ENCODE data around the gene ZGLP1. TPM values are rescaled to one million over a fixed set of nuclear protein-coding genes. Genes with fewer than 3 reads are reported as not detected.

The ZGLP1 gene
- polyA plus RNA-seq, 1 donor (not counting 4 experiments of a cell fraction or from before 2014, with no cell fraction given) = 0.43 TPM

DNA sequence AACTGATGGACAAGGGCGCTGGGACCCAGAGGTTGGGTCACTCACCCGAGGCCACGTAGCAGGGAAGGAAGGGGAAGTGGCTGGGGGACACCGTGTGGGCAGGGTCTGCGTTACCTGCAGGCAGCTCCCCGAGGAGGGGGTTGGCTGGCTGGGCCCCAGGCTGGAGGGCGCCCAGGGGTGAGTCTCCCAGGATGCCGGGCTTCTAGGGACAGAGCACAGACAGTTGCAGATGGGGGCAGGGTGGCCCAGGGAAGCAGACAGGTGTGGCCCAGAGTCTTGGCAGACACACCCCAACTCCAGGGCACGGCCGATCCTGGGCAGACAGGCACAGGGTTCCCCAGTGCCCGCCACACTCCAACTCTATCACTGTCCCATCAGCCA is 11.8 kb upstream of the ZGLP1 start:
- Histone ChIP-seq H4K20me1 (ENCODE audit: control insufficient read depth, extremely low read depth, insufficient read depth, low read length) (no peaks in the 10 kb centered on the region), H3K36me3 (ENCODE audit: control insufficient read depth in 2 of 2, extremely low read depth in 1 of 2, insufficient read depth in 2 of 2, low read length in 2 of 2) (peaks cover 22 to 30% of the 10 kb centered on the region in 2 experiments), H3K27ac (ENCODE audit: control insufficient read depth, insufficient read depth, low read length) (no peak overlapping the region), H3K4me3 (ENCODE audit: control insufficient read depth in 2 of 3, extremely low read depth in 1 of 3, insufficient read depth in 2 of 3, low read depth in 1 of 3, low read length in 3 of 3) (no peak overlapping the region), H2AFZ (ENCODE audit: control insufficient read depth, low read length) (no peak overlapping the region), H3K79me2 (ENCODE audit: control insufficient read depth, insufficient read depth, low read length) (no peaks in the 10 kb centered on the region), H3K9me1 (ENCODE audit: control insufficient read depth, extremely low read depth, insufficient read depth, low read length) (no peaks in the 10 kb centered on the region), H3K9me3 (ENCODE audit: control insufficient read depth, low read depth, low read length) (no peaks in the 10 kb centered on the region), H3K4me1 (ENCODE audit: control insufficient read depth, extremely low read depth, insufficient read depth, low read length) (no peaks in the 10 kb centered on the region), H3K4me2 (ENCODE audit: control insufficient read depth, extremely low read depth, insufficient read depth, low read depth, low read length) (no peak overlapping the region), H3K9ac (ENCODE audit: control insufficient read depth, extremely low read depth, insufficient read depth, low read length) (no peak overlapping the region), H3K27me3 (ENCODE audit: control insufficient read depth, extremely low read depth, insufficient read depth, low read length) (no peaks in the 10 kb centered on the region)
- TF ChIP-seq, protein P1, sequence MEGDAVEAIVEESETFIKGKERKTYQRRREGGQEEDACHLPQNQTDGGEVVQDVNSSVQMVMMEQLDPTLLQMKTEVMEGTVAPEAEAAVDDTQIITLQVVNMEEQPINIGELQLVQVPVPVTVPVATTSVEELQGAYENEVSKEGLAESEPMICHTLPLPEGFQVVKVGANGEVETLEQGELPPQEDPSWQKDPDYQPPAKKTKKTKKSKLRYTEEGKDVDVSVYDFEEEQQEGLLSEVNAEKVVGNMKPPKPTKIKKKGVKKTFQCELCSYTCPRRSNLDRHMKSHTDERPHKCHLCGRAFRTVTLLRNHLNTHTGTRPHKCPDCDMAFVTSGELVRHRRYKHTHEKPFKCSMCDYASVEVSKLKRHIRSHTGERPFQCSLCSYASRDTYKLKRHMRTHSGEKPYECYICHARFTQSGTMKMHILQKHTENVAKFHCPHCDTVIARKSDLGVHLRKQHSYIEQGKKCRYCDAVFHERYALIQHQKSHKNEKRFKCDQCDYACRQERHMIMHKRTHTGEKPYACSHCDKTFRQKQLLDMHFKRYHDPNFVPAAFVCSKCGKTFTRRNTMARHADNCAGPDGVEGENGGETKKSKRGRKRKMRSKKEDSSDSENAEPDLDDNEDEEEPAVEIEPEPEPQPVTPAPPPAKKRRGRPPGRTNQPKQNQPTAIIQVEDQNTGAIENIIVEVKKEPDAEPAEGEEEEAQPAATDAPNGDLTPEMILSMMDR (optimal IDR thresholded peaks at IDR 0.05 in 1 of 3, IDR thresholded peaks at IDR 0.05 in 1 of 3, conservative IDR thresholded peaks at IDR 0.05 in 1 of 3; ENCODE audit: extremely low read depth in 1 of 3, insufficient read depth in 2 of 3, low read length in 3 of 3) = no peak
- no peak for TF ChIP-seq EZH2 (IDR thresholded peaks at IDR 0.05; ENCODE audit: low read length)
- dilution Hi-C loops (cut with MboI; ENCODE audit: extremely low pct_ligation_motif_present, low sequenced_read_pairs) = no loop called here
- no peak for FAIRE-seq
- DNase-seq (ENCODE audit: low read depth, low spot score) = no peak

DNA sequence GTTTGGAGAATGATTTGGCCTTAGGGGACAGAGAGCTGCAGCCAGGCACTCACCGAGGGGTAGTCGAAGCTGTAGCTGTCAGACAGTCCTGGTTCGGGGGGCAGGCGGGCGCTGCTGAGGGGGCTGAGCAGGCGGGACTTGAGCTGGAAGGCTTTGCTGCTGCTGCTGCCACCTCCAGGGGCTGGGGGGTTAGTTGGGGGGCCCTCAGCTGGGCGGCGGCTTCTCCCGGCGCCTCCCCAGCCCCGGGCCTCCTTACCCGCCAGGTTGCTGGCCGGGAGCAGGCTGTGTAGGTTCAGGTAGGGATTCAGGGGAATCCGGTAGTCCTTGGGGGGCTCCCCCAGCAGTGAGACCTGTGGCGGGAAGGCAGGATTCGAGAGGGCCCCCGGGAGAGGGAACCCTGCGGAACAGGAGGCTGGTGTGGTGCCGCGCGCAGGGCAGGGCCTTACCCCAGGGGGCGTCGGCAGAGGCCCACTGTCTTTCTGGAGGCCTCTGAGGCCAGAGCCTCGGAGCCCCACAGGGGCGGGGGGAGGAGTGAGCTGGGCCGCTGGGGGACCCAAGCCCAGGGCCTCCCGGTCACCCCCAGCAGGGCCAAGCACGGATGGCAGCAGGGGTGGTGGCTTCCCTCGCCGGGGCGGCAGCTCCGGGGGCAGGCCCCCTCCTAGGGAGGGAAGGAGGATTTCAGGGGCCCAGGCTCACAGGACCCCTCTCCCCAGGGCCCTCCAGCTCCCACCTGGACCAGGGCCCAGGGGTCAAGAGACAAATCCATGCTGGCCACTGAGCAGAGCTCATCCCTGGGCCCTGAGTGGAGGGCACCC is 11.2 kb upstream of the ZGLP1 start:
- Histone ChIP-seq H4K20me1 (ENCODE audit: control insufficient read depth, extremely low read depth, insufficient read depth, low read length) (no peaks in the 10 kb centered on the region), H3K9me1 (ENCODE audit: control insufficient read depth, extremely low read depth, insufficient read depth, low read length) (no peaks in the 10 kb centered on the region), H3K36me3 (ENCODE audit: control insufficient read depth in 2 of 2, extremely low read depth in 1 of 2, insufficient read depth in 2 of 2, low read length in 2 of 2) (peaks cover 22 to 28% of the 10 kb centered on the region in 2 experiments), H3K4me3 (ENCODE audit: control insufficient read depth in 2 of 3, extremely low read depth in 1 of 3, insufficient read depth in 2 of 3, low read depth in 1 of 3, low read length in 3 of 3) (no peak overlapping the region), H3K27me3 (ENCODE audit: control insufficient read depth, extremely low read depth, insufficient read depth, low read length) (no peaks in the 10 kb centered on the region), H2AFZ (ENCODE audit: control insufficient read depth, low read length) (no peak overlapping the region), H3K4me1 (ENCODE audit: control insufficient read depth, extremely low read depth, insufficient read depth, low read length) (peaks cover 4% of the 10 kb centered on the region), H3K4me2 (ENCODE audit: control insufficient read depth, extremely low read depth, insufficient read depth, low read depth, low read length) (no peak overlapping the region), H3K27ac (ENCODE audit: control insufficient read depth, insufficient read depth, low read length) (no peak overlapping the region), H3K9ac (ENCODE audit: control insufficient read depth, extremely low read depth, insufficient read depth, low read length) (no peak overlapping the region), H3K9me3 (ENCODE audit: control insufficient read depth, low read depth, low read length) (no peaks in the 10 kb centered on the region), H3K79me2 (ENCODE audit: control insufficient read depth, insufficient read depth, low read length) (no peaks in the 10 kb centered on the region)
- no peak for TF ChIP-seq EZH2 (IDR thresholded peaks at IDR 0.05; ENCODE audit: low read length)
- TF ChIP-seq, protein P1 (optimal IDR thresholded peaks at IDR 0.05 in 1 of 3, IDR thresholded peaks at IDR 0.05 in 1 of 3, conservative IDR thresholded peaks at IDR 0.05 in 1 of 3; ENCODE audit: extremely low read depth in 1 of 3, insufficient read depth in 2 of 3, low read length in 3 of 3) = no peak
- dilution Hi-C loops (cut with MboI; ENCODE audit: extremely low pct_ligation_motif_present, low sequenced_read_pairs) = no loop called here
- DNase-seq (ENCODE audit: low read depth, low spot score) = no peak
- no peak for FAIRE-seq
